Ovary (tissue), 3 donors: ENCODE data around the gene CCDC150.

ENCODE experiments used
- CTCF ChIP-seq, 3 donors: fragments of 450-650 bp in 2 of 3; fragments of 200-600 bp in 1 of 3; IDR thresholded peaks; one replicate each; pipeline versions ENCODE4 v1.5.1 to v1.8.0; 2016 to 2022; ENCODE audit warnings: antibody characterized with exemption in 3 of 3, mild to moderate bottlenecking in 1 of 3
- POLR2A ChIP-seq: fragments of 450-650 bp; IDR thresholded peaks from one replicate; pipeline ENCODE4 v1.6.1; 2017; ENCODE audit warnings: antibody characterized with exemption, mild to moderate bottlenecking, moderate library complexity
- donor health status: DM: no; HTN: no; CAD: no.

DNA sequence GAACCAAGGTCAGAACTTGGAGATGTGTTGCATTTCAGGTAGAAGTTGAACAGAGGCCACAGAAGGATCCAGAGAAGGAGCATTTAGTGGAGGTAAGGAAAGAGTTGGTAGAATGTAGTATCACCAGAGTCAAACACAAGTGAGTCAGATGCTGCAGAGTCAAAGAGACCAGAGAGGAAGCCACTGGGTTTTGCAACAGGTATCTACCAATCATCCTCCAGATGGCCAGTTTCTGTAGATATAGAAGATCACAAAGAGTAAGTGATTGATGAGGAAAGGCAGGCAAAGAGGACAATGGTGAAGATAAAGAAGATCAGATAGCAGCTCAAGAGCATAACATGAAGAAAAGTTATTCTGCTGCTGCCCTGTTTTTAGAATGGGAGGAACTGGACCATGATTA, 84.1 kb downstream of the CCDC150 start:
- TF ChIP-seq CTCF (IDR thresholded peaks at IDR 0.05) (no peak), POLR2A (no peak)
